HEK293T (cell line): ENCODE measurements around the gene SPEG.

Experiments
- ARNT ChIP-seq: fragments of 450-650 bp; IDR thresholded peaks from 2 replicates; pipeline ENCODE4 v1.6.1; 2017; ENCODE audit warnings: mild to moderate bottlenecking
- BHLHE40 ChIP-seq: fragments of 450-650 bp; IDR thresholded peaks from 2 replicates; pipeline ENCODE4 v1.6.1; 2016; ENCODE audit warnings: mild to moderate bottlenecking, moderate library complexity, borderline replicate concordance
- CTBP1 ChIP-seq: fragments of 450-650 bp; IDR thresholded peaks from 2 replicates; pipeline ENCODE4 v1.6.1; 2016; ENCODE audit warnings: borderline replicate concordance
- SP1 ChIP-seq: fragments of 450-650 bp; IDR thresholded peaks from 2 replicates; pipeline ENCODE4 v1.6.1; 2017
- SUZ12 ChIP-seq: fragments of 450-650 bp; IDR thresholded peaks from 2 replicates; pipeline ENCODE4 v1.6.1; 2016; ENCODE audit warnings: mild to moderate bottlenecking

DNA sequence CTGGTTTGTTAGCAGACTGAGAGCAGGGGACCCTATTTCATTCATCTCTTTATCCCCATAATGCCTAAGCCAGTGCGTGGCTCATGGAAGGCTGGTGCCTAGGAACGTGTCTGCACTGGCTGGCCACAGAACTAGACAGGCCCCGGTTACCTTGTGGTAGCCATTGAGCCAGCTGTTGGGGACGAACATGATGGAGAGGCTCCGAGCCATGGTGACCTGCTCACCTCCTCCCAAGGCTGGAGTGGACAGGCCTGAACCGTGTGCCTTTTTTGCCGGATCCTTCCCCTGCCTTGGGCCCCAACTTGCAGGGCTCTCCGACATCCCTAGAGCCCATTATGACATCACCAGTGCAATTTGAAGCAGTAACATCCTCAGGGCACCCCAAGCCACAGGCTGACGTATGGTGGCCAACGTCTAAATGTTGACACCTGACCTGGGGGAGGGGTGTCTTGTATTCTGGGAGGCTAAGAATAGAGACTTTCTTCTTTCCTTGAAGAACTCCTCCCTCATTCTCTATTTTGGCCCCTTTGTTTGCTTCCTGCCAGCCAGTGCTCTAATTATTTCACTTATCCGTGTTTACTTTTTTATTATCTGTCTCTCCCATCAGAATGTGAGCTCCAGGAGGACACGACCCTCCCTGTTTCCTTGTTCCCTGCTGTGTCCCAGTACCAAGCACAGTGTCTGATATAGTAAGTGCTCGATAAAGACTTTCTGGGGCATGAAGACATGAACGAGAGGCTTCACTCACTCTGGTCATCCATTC lies 34.7 kb upstream of the SPEG start:
- no peak for TF ChIP-seq CTBP1
- TF ChIP-seq BHLHE40 = no peak
- no peak for TF ChIP-seq SP1
- TF ChIP-seq SUZ12 = no peak
- TF ChIP-seq ARNT = no peak
